Measurements from ENCODE around the gene BRAP. TPM values are rescaled to one million over a fixed set of nuclear protein-coding genes. Genes with fewer than 3 reads are reported as not detected.

The BRAP gene
- total RNA-seq, 2 experiments from 2014 or later, result 14.2 to 19.7 TPM

- no peak overlapping the region for H3K4me3 ChIP-seq (ENCODE audit: low read depth, low read length, poor library complexity, severe bottlenecking)
- ChIA-PET CTCF (ENCODE audit: unreplicated experiment) (no interaction called here), POLR2A (interaction anchor here (1.2 kb wide), 1 partner anchor 8 kb away, joined by 3 read pairs; the partner anchor contains the start of genes ACAD10 and BRAP)
- DNase-seq (ENCODE audit: low spot score), result no peak
- no peaks in the 10 kb centered on the region for H3K79me2 ChIP-seq (ENCODE audit: insufficient read depth, low read depth, low read length)
- H3K27ac ChIP-seq (ENCODE audit: low read depth, low read length, poor library complexity, severe bottlenecking), result no peak overlapping the region
- no peaks in the 10 kb centered on the region for H3K9me3 ChIP-seq (ENCODE audit: low read length)
- H3K9me2 ChIP-seq (ENCODE audit: insufficient read depth, low read length), result no peaks in the 10 kb centered on the region
- 0 out of 2 replicates have a peak, but pooled peaks cover 13% of the 10 kb centered on the region for H3K36me3 ChIP-seq (ENCODE audit: insufficient read depth, low read length)
- H4K20me1 ChIP-seq (ENCODE audit: insufficient read depth, low read length), result no peaks in the 10 kb centered on the region
- H3K4me2 ChIP-seq (ENCODE audit: low read length), result no peak overlapping the region
- BruUV-seq (replicated peaks), result no TSS peak
- intact Hi-C loops (cut with micrococcal nuclease; ENCODE audit: unreplicated experiment), result no loop called here
- no peak overlapping the region for H2AFZ ChIP-seq (ENCODE audit: low read length)
- H3K4me1 ChIP-seq (ENCODE audit: insufficient read depth, low read length, poor library complexity, severe bottlenecking), result no peaks in the 10 kb centered on the region
- TF ChIP-seq CTCF (conservative IDR thresholded peaks at IDR 0.05; ENCODE audit: low read length) (no peak), EZH2phosphoT487 (IDR thresholded peaks at IDR 0.05; ENCODE audit: borderline replicate concordance, low read depth, low read length) (no peak)
Measured at GRCh38 chr12:111693818-111694217, 8.1 kb upstream of the BRAP start.

GRCh38 chr12:111692575-111693210, 6.9 kb upstream of the BRAP start:
- Histone ChIP-seq H3K4me2 (ENCODE audit: low read length) (no peak overlapping the region), H4K20me1 (ENCODE audit: insufficient read depth, low read length) (no peaks in the 10 kb centered on the region), H3K9me2 (ENCODE audit: insufficient read depth, low read length) (no peaks in the 10 kb centered on the region), H3K9me3 (ENCODE audit: low read length) (no peaks in the 10 kb centered on the region), H3K36me3 (ENCODE audit: insufficient read depth, low read length) (0 out of 2 replicates have a peak, but pooled peaks cover 8% of the 10 kb centered on the region), H2AFZ (ENCODE audit: low read length) (no peak overlapping the region), H3K79me2 (ENCODE audit: insufficient read depth, low read depth, low read length) (no peaks in the 10 kb centered on the region), H3K27ac (ENCODE audit: low read depth, low read length, poor library complexity, severe bottlenecking) (no peak overlapping the region), H3K4me1 (ENCODE audit: insufficient read depth, low read length, poor library complexity, severe bottlenecking) (peaks cover under 1% of the 10 kb centered on the region), H3K4me3 (ENCODE audit: low read depth, low read length, poor library complexity, severe bottlenecking) (no peak overlapping the region)
- BruUV-seq (replicated peaks), result no TSS peak
- peak; percentile 23 for DNase-seq (ENCODE audit: low spot score)
- intact Hi-C loops (cut with micrococcal nuclease; ENCODE audit: unreplicated experiment), result no loop called here
- TF ChIP-seq EZH2phosphoT487 (IDR thresholded peaks at IDR 0.05; ENCODE audit: borderline replicate concordance, low read depth, low read length) (no peak), CTCF (conservative IDR thresholded peaks at IDR 0.05; ENCODE audit: low read length) (peak; percentile 70)
- ChIA-PET CTCF (ENCODE audit: unreplicated experiment) (interaction anchor here (0.7 kb wide), 1 partner anchor 69 kb away, joined by 4 read pairs; no protein-coding TSS in a partner anchor), POLR2A (interaction anchor here (0.5 to 0.9 kb wide), 2 partner anchors 38 to 61 kb away, joined by 3 read pairs; no protein-coding TSS in a partner anchor)

GRCh38 chr12:111691262-111691661, 5.5 kb upstream of the BRAP start:
- POLR2A ChIA-PET, result interaction anchor here (0.7 kb wide), 2 partner anchors 22 to 536 kb away, joined by 3 to 4 read pairs; no protein-coding TSS in a partner anchor
- intact Hi-C loops (cut with micrococcal nuclease; ENCODE audit: unreplicated experiment), result no loop called here

More at GRCh38 chr12:111691262-111691661, 5.5 kb upstream of the BRAP start:
- BruUV-seq (replicated peaks), result no TSS peak
- Histone ChIP-seq H3K9me3 (ENCODE audit: low read length) (no peaks in the 10 kb centered on the region), H3K36me3 (ENCODE audit: insufficient read depth, low read length) (no peaks in the 10 kb centered on the region), H2AFZ (ENCODE audit: low read length) (no peak overlapping the region), H3K79me2 (ENCODE audit: insufficient read depth, low read depth, low read length) (peaks cover 10% of the 10 kb centered on the region; the same call in 1 of the 2 replicates), H3K27ac (ENCODE audit: low read depth, low read length, poor library complexity, severe bottlenecking) (no peak overlapping the region), H3K4me2 (ENCODE audit: low read length) (no peak overlapping the region), H3K4me1 (ENCODE audit: insufficient read depth, low read length, poor library complexity, severe bottlenecking) (peaks cover 12% of the 10 kb centered on the region), H3K4me3 (ENCODE audit: low read depth, low read length, poor library complexity, severe bottlenecking) (no peak overlapping the region), H3K9me2 (ENCODE audit: insufficient read depth, low read length) (no peaks in the 10 kb centered on the region), H4K20me1 (ENCODE audit: insufficient read depth, low read length) (peaks cover 5% of the 10 kb centered on the region; the same call in 1 of the 2 replicates)
- CTCF ChIA-PET (ENCODE audit: unreplicated experiment), result no interaction called here
- DNase-seq (ENCODE audit: low spot score), result no peak
- TF ChIP-seq EZH2phosphoT487 (IDR thresholded peaks at IDR 0.05; ENCODE audit: borderline replicate concordance, low read depth, low read length) (no peak), CTCF (conservative IDR thresholded peaks at IDR 0.05; ENCODE audit: low read length) (no peak)

Measured in OCI-LY7 (cell line).